GM12878 (cell line): ENCODE data around the gene TNFRSF9. TPM values are rescaled to one million over a fixed set of nuclear protein-coding genes. Genes with fewer than 3 reads are reported as not detected.

Experiments used
- CHD1 ChIP-seq: IDR thresholded peaks from 2 replicates; pipeline ENCODE4 v1.6.1; 2012; ENCODE audit warnings: low read depth, low read length, improper control_type of control experiment
- CHD4 ChIP-seq: fragments of 200-600 bp; sonication (generic); IDR thresholded peaks from 2 replicates; pipeline ENCODE4 v1.6.1; 2016; ENCODE audit warnings: mild to moderate bottlenecking
- DPF2 ChIP-seq: fragments of 450-650 bp; IDR thresholded peaks from 2 replicates; pipeline ENCODE4 v1.6.1; 2017; ENCODE audit warnings: mild to moderate bottlenecking
- EGR1 ChIP-seq, 2 experiments: IDR thresholded peaks; 1 replicate in 1 of 2; 2 replicates in 1 of 2; pipeline ENCODE4 v1.6.1; 2011 to 2012; ENCODE audit warnings: low read depth in 2 of 2, low read length in 2 of 2, borderline replicate concordance in 1 of 2, mild to moderate bottlenecking in 1 of 2, moderate library complexity in 1 of 2
- IKZF2 ChIP-seq, 2 experiments: fragments of 450-650 bp; IDR thresholded peaks; 2 replicates each; pipeline ENCODE4 v1.6.1; 2017; ENCODE audit warnings: mild to moderate bottlenecking in 2 of 2, moderate library complexity in 2 of 2
- IRF4 ChIP-seq: IDR thresholded peaks from 2 replicates; pipeline ENCODE4 v1.6.1; 2011; ENCODE audit warnings: low read depth, low read length
- MXI1 ChIP-seq: fragments of 150-350 bp; IDR thresholded peaks from 2 replicates; pipeline ENCODE4 v1.6.1; 2011; ENCODE audit warnings: low read depth, mild to moderate bottlenecking, inconsistent platforms, low read length, improper control_type of control experiment
- NBN ChIP-seq: fragments of 450-650 bp; IDR thresholded peaks from 2 replicates; pipeline ENCODE4 v1.6.1; 2016
- NFYB ChIP-seq: IDR thresholded peaks from 2 replicates; pipeline ENCODE4 v1.6.1; 2011; ENCODE audit warnings: low read depth, mild to moderate bottlenecking, low read length, improper control_type of control experiment, moderate library complexity; ENCODE audit not compliant: insufficient read depth
- PAX5 ChIP-seq: IDR thresholded peaks from 2 replicates; pipeline ENCODE4 v1.6.1; 2011; ENCODE audit warnings: low read depth, low read length, borderline replicate concordance
- PAX8 ChIP-seq: fragments of 450-650 bp; IDR thresholded peaks from 2 replicates; pipeline ENCODE4 v1.6.1; 2017; ENCODE audit warnings: mild to moderate bottlenecking, moderate library complexity
- POLR2AphosphoS2 ChIP-seq: IDR thresholded peaks from 2 replicates; pipeline ENCODE4 v1.6.1; 2011; ENCODE audit warnings: low read depth, mild to moderate bottlenecking, low read length, improper control_type of control experiment, moderate library complexity
- SMARCA5 ChIP-seq: fragments of 450-650 bp; IDR thresholded peaks from 2 replicates; pipeline ENCODE4 v1.6.1; 2017; ENCODE audit warnings: mild to moderate bottlenecking
- SMC3 ChIP-seq: IDR thresholded peaks from 2 replicates; pipeline ENCODE4 v1.6.1; 2011; ENCODE audit warnings: low read length, improper control_type of control experiment, borderline replicate concordance
- ZNF24 ChIP-seq: fragments of 450-650 bp; IDR thresholded peaks from 2 replicates; pipeline ENCODE4 v1.6.1; 2017; ENCODE audit warnings: antibody characterized with exemption, mild to moderate bottlenecking
- ZNF592 ChIP-seq: fragments of 450-650 bp; IDR thresholded peaks from 2 replicates; pipeline ENCODE4 v1.6.1; 2017; ENCODE audit warnings: mild to moderate bottlenecking, moderate library complexity
- polyA plus RNA-seq, 11 experiments: library from polyadenylated mRNA; depleted of rRNA in 4 of 11; unstranded in 6 of 11; stranded (reverse) in 5 of 11; fragments of >200 nt; fragmentation: Nextera tagmentation in 4 of 11; fragmentation: Illumina TruSeq in 1 of 11; extraction: Ambion mirVana in 4 of 11; extraction: Trizol in 1 of 11; gene quantifications; 1 replicate in 1 of 11; 2 replicates in 10 of 11; pipeline versions ENCODE4 v1.2.1 to v1.2.3, GENCODE V29; 2011 to 2016; ENCODE audit warnings: inconsistent platforms in 2 of 11, missing spikeins in 2 of 11, low read depth in 1 of 11
- total RNA-seq, 4 experiments: library from RNA; depleted of rRNA in 3 of 4; stranded (reverse); fragments of >200 nt in 3 of 4; fragmentation: Illumina TruSeq in 1 of 4; extraction: Trizol in 1 of 4; gene quantifications; 2 replicates each; pipeline versions ENCODE4 v1.2.1 to v1.2.3, GENCODE V29; 2013 to 2021
- TF ChIP-seq, protein P1 (sequence below): fragments of 450-650 bp; conservative IDR thresholded peaks from 2 replicates; pipeline ENCODE4 v1.6.1; 2017; ENCODE audit warnings: mild to moderate bottlenecking, moderate library complexity
- TF ChIP-seq, protein P2 (sequence below): IDR thresholded peaks from 2 replicates; pipeline ENCODE4 v1.6.1; 2011; ENCODE audit warnings: low read depth, mild to moderate bottlenecking, low read length, moderate library complexity, borderline replicate concordance; ENCODE audit errors: extremely low read depth
- TF ChIP-seq, protein P3 (sequence below): IDR thresholded peaks from 2 replicates; pipeline ENCODE4 v1.6.1; 2012; ENCODE audit warnings: low read depth, low read length, improper control_type of control experiment
- TF ChIP-seq, protein P4 (sequence below): IDR thresholded peaks from 2 replicates; pipeline ENCODE4 v1.6.1; 2012; ENCODE audit warnings: low read depth, low read length, improper control_type of control experiment
- TF ChIP-seq, protein P5 (sequence below): fragments of 450-650 bp; IDR thresholded peaks from 2 replicates; pipeline ENCODE4 v1.6.1; 2014; ENCODE audit warnings: mild to moderate bottlenecking

The TNFRSF9 gene
- total and polyA plus RNA-seq, 10 of the 15 experiments (the other 5 are each of a cell fraction or from before 2014, with no cell fraction given) = 2.0 to 25.6 (median 5.8) TPM

DNA sequence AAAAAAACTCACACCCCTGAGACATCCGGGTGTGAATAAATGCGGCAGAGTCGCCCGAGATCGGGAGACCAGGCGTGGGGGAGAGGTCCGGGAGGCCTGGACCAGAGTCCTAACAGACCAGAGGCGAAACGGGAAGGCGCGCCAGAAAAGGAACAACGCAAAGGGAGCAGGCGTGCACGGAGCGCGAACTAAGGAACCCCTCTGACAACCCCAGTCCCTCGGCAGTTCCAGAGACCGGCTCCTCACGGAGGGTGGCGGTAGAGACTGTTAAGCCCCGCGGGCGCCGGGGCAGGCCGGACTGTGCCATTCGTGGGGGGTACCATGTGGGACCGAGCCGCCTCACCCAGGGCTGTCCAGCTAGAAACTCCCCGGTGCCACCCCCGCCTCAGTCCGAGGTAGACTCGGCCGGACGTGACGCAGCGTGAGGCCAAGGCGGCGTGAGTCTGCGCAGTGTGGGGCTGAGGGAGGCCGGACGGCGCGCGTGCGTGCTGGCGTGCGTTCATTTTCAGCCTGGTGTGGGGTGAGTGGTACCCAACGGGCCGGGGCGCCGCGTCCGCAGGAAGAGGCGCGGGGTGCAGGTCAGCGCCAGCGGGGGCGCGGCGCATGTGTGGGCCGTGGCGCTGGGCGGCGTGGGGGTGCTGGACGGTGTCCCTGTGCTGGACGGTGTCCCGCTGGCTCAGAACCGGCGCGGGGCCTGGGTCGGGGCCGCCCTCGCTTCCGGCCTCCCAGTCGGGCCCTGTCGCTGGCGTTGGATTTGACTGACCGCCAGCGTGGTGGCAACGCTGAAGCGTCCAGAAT lies 20.8 kb upstream of the TNFRSF9 start, which contains the start of gene PARK7 (continued):
- TF ChIP-seq ZNF592 = no peak
- TF ChIP-seq, protein P1, sequence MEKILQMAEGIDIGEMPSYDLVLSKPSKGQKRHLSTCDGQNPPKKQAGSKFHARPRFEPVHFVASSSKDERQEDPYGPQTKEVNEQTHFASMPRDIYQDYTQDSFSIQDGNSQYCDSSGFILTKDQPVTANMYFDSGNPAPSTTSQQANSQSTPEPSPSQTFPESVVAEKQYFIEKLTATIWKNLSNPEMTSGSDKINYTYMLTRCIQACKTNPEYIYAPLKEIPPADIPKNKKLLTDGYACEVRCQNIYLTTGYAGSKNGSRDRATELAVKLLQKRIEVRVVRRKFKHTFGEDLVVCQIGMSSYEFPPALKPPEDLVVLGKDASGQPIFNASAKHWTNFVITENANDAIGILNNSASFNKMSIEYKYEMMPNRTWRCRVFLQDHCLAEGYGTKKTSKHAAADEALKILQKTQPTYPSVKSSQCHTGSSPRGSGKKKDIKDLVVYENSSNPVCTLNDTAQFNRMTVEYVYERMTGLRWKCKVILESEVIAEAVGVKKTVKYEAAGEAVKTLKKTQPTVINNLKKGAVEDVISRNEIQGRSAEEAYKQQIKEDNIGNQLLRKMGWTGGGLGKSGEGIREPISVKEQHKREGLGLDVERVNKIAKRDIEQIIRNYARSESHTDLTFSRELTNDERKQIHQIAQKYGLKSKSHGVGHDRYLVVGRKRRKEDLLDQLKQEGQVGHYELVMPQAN = peak; percentile 63
- peak; percentile 100 for TF ChIP-seq CHD1
- TF ChIP-seq NBN = peak; percentile 92
- TF ChIP-seq CHD4 = no peak
- TF ChIP-seq PAX8 = no peak
- 0 out of 2 replicates have a peak, but pooled peaks have one; percentile 23 for TF ChIP-seq PAX5
- peak; percentile 84 for TF ChIP-seq SMARCA5
- TF ChIP-seq, protein P2, sequence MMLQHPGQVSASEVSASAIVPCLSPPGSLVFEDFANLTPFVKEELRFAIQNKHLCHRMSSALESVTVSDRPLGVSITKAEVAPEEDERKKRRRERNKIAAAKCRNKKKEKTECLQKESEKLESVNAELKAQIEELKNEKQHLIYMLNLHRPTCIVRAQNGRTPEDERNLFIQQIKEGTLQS = 0 out of 2 replicates have a peak, but pooled peaks have one; percentile 1
- TF ChIP-seq, protein P3, sequence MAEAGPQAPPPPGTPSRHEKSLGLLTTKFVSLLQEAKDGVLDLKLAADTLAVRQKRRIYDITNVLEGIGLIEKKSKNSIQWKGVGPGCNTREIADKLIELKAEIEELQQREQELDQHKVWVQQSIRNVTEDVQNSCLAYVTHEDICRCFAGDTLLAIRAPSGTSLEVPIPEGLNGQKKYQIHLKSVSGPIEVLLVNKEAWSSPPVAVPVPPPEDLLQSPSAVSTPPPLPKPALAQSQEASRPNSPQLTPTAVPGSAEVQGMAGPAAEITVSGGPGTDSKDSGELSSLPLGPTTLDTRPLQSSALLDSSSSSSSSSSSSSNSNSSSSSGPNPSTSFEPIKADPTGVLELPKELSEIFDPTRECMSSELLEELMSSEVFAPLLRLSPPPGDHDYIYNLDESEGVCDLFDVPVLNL = peak; percentile 71; the same call in 1 of the 2 replicates
- TF ChIP-seq, protein P4, sequence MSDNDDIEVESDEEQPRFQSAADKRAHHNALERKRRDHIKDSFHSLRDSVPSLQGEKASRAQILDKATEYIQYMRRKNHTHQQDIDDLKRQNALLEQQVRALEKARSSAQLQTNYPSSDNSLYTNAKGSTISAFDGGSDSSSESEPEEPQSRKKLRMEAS = peak; percentile 82; the same call in 1 of the 2 replicates
- TF ChIP-seq, protein P5, sequence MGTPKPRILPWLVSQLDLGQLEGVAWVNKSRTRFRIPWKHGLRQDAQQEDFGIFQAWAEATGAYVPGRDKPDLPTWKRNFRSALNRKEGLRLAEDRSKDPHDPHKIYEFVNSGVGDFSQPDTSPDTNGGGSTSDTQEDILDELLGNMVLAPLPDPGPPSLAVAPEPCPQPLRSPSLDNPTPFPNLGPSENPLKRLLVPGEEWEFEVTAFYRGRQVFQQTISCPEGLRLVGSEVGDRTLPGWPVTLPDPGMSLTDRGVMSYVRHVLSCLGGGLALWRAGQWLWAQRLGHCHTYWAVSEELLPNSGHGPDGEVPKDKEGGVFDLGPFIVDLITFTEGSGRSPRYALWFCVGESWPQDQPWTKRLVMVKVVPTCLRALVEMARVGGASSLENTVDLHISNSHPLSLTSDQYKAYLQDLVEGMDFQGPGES = peak; percentile 60; the same call in 1 of the 2 replicates
- TF ChIP-seq IRF4 = 0 out of 2 replicates have a peak, but pooled peaks have one; percentile 32
- TF ChIP-seq MXI1 = peak; percentile 44; the same call in 1 of the 2 replicates
- TF ChIP-seq SMC3 = no peak
- TF ChIP-seq IKZF2 (IDR thresholded peaks at IDR 0.05) = peak in 1 of 2 experiments; percentile 16; a peak in 1 of 4 replicates
- peak; percentile 49 to 78 for TF ChIP-seq EGR1 (IDR thresholded peaks at IDR 0.05; ENCODE audit: borderline replicate concordance in 1 of 2, low read depth in 2 of 2, low read length in 2 of 2)
- peak; percentile 81; the same call in 1 of the 2 replicates for TF ChIP-seq DPF2
- TF ChIP-seq NFYB = no peak
- 0 out of 2 replicates have a peak, but pooled peaks have one; percentile 40 for TF ChIP-seq ZNF24
- TF ChIP-seq POLR2AphosphoS2 = peak; percentile 90
- TF ChIP-seq, all 136 proteins: peak for 74
